CD4-positive, alpha-beta T cell (primary cell): ENCODE data around the gene LRTM1. TPM values are rescaled to one million over a fixed set of nuclear protein-coding genes. Genes with fewer than 3 reads are reported as not detected.

ENCODE experiments used
- ATAC-seq: fragments of 200-7000 bp; cut with Tn5 transposase; one replicate; pipeline ENCODE4 v1.10.0; 2022; ENCODE audit warnings: mild to moderate bottlenecking; ENCODE audit not compliant: poor library complexity
- CTCF ChIA-PET: fragments of 350-600 bp; sonication (Branson Sonifier 250); formaldehyde crosslinking; loops from one replicate; lab custom pipeline; 2021; ENCODE audit warnings: antibody characterized with exemption, inconsistent platforms; lab: Charles Lee
- POLR2A ChIA-PET: fragments of 350-600 bp; sonication (Branson Sonifier 250); formaldehyde crosslinking; loops from one replicate; lab custom pipeline; 2021; ENCODE audit warnings: antibody characterized with exemption, inconsistent platforms; lab: Charles Lee
- DNase-seq, 14 experiments: peaks; one replicate each; pipeline ENCODE4 v3.0.0-alpha.2; 2013 to 2020; ENCODE audit warnings: mixed read lengths in 2 of 14
- H3K27ac ChIP-seq, 2 donors: one replicate each; pipeline versions ENCODE4 v1.5.1 to v1.7.0; 2013; ENCODE audit warnings: low read length in 2 of 2, low read depth in 1 of 2, mild to moderate bottlenecking in 1 of 2
- H3K27me3 ChIP-seq, 2 experiments: 1 replicate in 1 of 2; 2 replicates in 1 of 2; pipeline versions ENCODE4 v1.6.1 to v1.7.0; 2013; ENCODE audit warnings: low read length in 2 of 2, control low read depth in 1 of 2, mild to moderate bottlenecking in 1 of 2, moderate library complexity in 1 of 2; ENCODE audit not compliant: insufficient read depth in 2 of 2, control insufficient read depth in 1 of 2
- H3K36me3 ChIP-seq: one replicate; pipeline ENCODE4 v1.6.1; 2013; ENCODE audit warnings: low read length, control low read depth; ENCODE audit not compliant: insufficient read depth
- H3K4me1 ChIP-seq: one replicate; pipeline ENCODE4 v1.6.1; 2013; ENCODE audit warnings: low read length, control low read depth; ENCODE audit not compliant: insufficient read depth
- H3K4me3 ChIP-seq: one replicate; pipeline ENCODE4 v1.5.1; 2013; ENCODE audit warnings: mild to moderate bottlenecking, low read length, moderate library complexity
- H3K9me3 ChIP-seq, 2 experiments: 1 replicate in 1 of 2; 2 replicates in 1 of 2; pipeline versions ENCODE4 v1.6.1 to v1.7.0; 2013; ENCODE audit warnings: low read length in 2 of 2, mild to moderate bottlenecking in 2 of 2, control low read depth in 1 of 2, moderate library complexity in 1 of 2; ENCODE audit not compliant: control insufficient read depth in 1 of 2, insufficient read depth in 1 of 2
- H3K27ac Mint-ChIP-seq: one replicate; pipeline ENCODE4 v1.8.0; 2020; ENCODE audit warnings: mixed read lengths
- H3K27me3 Mint-ChIP-seq: one replicate; pipeline ENCODE4 v1.8.0; 2021; ENCODE audit warnings: mixed read lengths
- H3K36me3 Mint-ChIP-seq: one replicate; pipeline ENCODE4 v1.8.0; 2021; ENCODE audit warnings: low read depth, mixed read lengths
- H3K4me1 Mint-ChIP-seq: one replicate; pipeline ENCODE4 v1.8.0; 2021; ENCODE audit warnings: low read depth, mixed read lengths
- H3K4me3 Mint-ChIP-seq: one replicate; pipeline ENCODE4 v1.8.0; 2020; ENCODE audit warnings: mild to moderate bottlenecking, mixed read lengths
- H3K9me3 Mint-ChIP-seq: one replicate; pipeline ENCODE4 v1.8.0; 2020; ENCODE audit warnings: mixed read lengths
- CTCF ChIP-seq: fragments of 200-600 bp; IDR thresholded peaks from one replicate; pipeline ENCODE4 v1.8.0; 2022; ENCODE audit warnings: antibody characterized with exemption, mild to moderate bottlenecking
- intact Hi-C, 2 experiments: fragments of 100-400 bp; cut with DNase I in 1 of 2; cut with micrococcal nuclease in 1 of 2; formaldehyde crosslinking; loops; one replicate each; pipeline versions ENCODE4 v1.15.1 to v1.9.0; 2023 to 2025; cut with DNase I, micrococcal nuclease
- total RNA-seq, 174 experiments: library from RNA in 2 of 174; stranded (reverse) in 2 of 174; gene quantifications; one replicate each; pipeline ENCODE4 v1.2.3 and lab custom pipeline; 2021 to 2026

The LRTM1 gene
- total RNA-seq, 2 experiments from 2014 or later, result not detected

- ChIA-PET POLR2A (no interaction called here), CTCF (no interaction called here)
- no peaks in the 10 kb centered on the region for H3K27me3 ChIP-seq
- H3K4me3 Mint-ChIP-seq, result no peak overlapping the region
- H3K27ac ChIP-seq, result no peak overlapping the region
- no peak for ATAC-seq
- H3K27me3 Mint-ChIP-seq, result no peaks in the 10 kb centered on the region
- intact Hi-C loops, result no loop called here
- H3K9me3 Mint-ChIP-seq, result no peaks in the 10 kb centered on the region
- no peaks in the 10 kb centered on the region for H3K9me3 ChIP-seq
- H3K27ac Mint-ChIP-seq, result no peak overlapping the region
- no peak overlapping the region for H3K4me3 ChIP-seq
- DNase-seq, result no peak
- no peak for TF ChIP-seq CTCF
- no peaks in the 10 kb centered on the region for H3K4me1 ChIP-seq
- H3K36me3 Mint-ChIP-seq, result no peaks in the 10 kb centered on the region
- no peaks in the 10 kb centered on the region for H3K36me3 ChIP-seq
- no peaks in the 10 kb centered on the region for H3K4me1 Mint-ChIP-seq
Observed at GRCh38 chr3:54901906-54902685, 25.8 kb downstream of the LRTM1 start.

- intact Hi-C loops, result no loop called here
- no peak for ATAC-seq
- ChIA-PET CTCF (no interaction called here), POLR2A (no interaction called here)
- Mint-ChIP-seq H3K27me3 (no peaks in the 10 kb centered on the region), H3K4me3 (no peak overlapping the region), H3K27ac (no peak overlapping the region), H3K4me1 (no peaks in the 10 kb centered on the region), H3K36me3 (no peaks in the 10 kb centered on the region), H3K9me3 (no peaks in the 10 kb centered on the region)
- DNase-seq, result no peak
- H3K4me1 ChIP-seq, result no peaks in the 10 kb centered on the region
- H3K4me3 ChIP-seq, result no peak overlapping the region
- H3K36me3 ChIP-seq, result no peaks in the 10 kb centered on the region
- no peaks in the 10 kb centered on the region for H3K9me3 ChIP-seq
- no peaks in the 10 kb centered on the region for H3K27me3 ChIP-seq
- H3K27ac ChIP-seq, result no peak overlapping the region
- no peak for TF ChIP-seq CTCF
Observed at GRCh38 chr3:54900838-54901591, 26.8 kb downstream of the LRTM1 start.

GRCh38 chr3:54899273-54899672 lies 28.6 kb downstream of the LRTM1 start:
- Histone ChIP-seq H3K36me3 (no peaks in the 10 kb centered on the region), H3K4me3 (no peak overlapping the region), H3K27ac (no peak overlapping the region), H3K4me1 (no peaks in the 10 kb centered on the region), H3K9me3 (no peaks in the 10 kb centered on the region), H3K27me3 (no peaks in the 10 kb centered on the region)
- H3K27ac Mint-ChIP-seq, result no peak overlapping the region
- DNase-seq (no peak), ATAC-seq (no peak)
- POLR2A ChIA-PET, result no interaction called here
- no peak overlapping the region for H3K4me3 Mint-ChIP-seq
- H3K27me3 Mint-ChIP-seq, result no peaks in the 10 kb centered on the region
- H3K4me1 Mint-ChIP-seq, result no peaks in the 10 kb centered on the region
- no peaks in the 10 kb centered on the region for H3K36me3 Mint-ChIP-seq
- intact Hi-C loops, result no loop called here
- no peak for TF ChIP-seq CTCF
- H3K9me3 Mint-ChIP-seq, result no peaks in the 10 kb centered on the region
- CTCF ChIA-PET, result no interaction called here
